ENCODE measurements around the gene DOCK9.

Gene DOCK9

DNA sequence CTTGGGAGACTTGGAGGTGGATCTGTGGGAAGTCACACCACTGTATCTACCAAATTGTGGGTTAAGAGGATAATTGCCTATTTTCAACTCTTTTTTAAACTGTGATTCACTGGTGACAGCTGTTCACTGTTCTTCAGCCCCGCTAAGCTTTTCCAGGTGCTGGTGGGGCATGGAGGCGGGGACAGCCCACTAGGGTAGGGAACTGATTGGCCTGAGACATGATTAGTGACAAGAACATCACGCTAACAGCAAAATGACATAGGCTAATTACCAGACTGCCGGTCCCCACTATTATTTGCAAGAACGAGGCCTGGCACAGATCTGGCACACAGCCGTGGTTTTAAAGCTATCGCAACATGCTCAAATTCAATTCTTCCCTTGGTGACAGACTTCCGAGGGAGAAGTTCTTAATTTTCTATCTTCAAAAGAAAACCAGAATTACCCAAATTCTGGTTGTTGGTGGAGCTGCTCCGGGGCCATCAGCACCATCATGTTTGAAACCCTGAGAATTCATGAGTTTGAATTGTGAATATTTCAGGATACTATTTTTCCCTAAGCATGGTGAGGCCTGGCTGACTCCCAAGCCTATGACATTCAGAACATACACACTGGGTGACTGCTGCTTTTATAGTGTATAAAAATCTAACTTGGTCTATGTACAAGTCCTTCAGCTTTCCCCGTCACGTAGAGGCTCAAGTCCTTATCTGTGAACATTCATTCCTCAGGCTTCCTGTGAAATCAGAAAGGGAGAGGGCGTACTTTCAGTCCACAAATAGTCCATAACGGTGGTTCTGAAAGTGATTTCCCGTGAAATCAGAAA lies 17.9 kb downstream of the DOCK9 start:
- intact Hi-C loops (cut with DNase I): no loop called here
- DNase-seq: peak in 31 of 42 donors; percentile 27 to 78 (median 49)

DNA sequence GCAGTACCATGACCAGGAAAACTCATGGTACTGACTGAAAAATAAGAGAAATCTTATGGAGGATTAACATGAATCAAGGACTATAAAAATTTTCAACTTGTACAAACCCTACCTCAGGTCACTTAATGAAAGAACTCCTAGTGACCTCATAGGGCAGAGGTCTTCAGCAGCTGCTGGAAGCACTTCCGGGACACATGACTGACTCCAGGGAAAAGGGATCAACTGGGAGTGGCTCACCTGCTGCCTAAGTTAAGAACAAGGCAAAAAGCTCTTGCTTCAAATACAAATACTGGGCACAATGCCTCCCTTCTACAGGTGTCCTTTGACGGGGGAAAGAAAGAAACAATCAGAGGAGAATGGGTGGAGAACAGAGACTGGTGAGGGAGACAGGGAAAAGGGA lies 18.6 kb downstream of the DOCK9 start:
- intact Hi-C loops (cut with DNase I): no loop called here
- no peak for DNase-seq

DNA sequence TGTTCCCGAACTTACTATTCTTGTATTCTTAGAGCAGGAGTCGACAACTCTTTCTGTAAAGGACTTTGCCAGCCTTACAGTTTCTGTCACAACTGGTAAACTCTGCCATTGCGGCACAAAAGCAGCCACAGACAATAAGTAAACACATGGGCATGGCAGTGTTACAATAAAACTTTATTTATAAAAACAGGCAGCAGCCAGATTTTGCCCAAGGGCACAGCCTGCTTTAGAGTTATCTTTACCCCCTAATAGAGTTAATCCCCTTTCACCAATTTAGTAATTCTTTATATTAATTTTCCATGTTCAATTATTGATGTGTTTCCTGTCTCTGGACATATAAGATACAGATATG lies 19.4 kb downstream of the DOCK9 start:
- intact Hi-C loops (cut with DNase I): no loop called here
- DNase-seq: no peak

DNA sequence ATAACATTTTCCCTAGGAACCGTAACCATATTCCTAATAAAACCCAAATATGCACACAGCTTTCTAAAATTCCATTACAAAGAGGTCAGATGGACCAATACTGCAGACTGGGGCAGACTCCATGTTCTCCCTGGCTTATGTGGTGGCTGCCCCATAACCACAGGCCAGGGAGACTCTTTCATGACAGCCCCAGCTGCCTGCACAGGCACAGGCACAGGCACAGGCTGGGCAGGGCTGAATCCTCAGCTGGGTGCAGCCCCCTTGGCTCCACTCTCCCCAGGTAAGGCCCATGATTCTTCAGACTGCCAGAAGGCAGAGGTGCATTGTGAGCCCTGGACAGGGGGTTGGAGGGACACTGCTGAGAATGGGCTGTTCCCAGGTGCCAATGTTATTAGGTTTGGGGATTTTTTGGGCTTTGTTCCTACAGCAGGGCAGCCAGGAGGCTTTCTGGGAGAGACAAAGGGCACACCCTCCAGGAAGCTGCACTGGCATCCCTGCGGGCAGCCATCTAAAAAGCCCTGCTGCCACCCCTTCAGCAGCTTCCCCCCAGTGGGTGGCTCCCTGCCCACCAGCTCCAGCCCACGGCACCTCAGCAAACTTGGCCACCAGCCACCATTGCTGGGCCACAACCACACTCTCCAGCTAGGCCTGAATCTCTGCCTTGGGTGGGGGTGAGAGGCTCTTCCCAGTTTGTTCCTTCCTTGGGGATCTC lies 20.0 kb downstream of the DOCK9 start:
- intact Hi-C loops (cut with DNase I): no loop called here
- no peak for DNase-seq

DNA sequence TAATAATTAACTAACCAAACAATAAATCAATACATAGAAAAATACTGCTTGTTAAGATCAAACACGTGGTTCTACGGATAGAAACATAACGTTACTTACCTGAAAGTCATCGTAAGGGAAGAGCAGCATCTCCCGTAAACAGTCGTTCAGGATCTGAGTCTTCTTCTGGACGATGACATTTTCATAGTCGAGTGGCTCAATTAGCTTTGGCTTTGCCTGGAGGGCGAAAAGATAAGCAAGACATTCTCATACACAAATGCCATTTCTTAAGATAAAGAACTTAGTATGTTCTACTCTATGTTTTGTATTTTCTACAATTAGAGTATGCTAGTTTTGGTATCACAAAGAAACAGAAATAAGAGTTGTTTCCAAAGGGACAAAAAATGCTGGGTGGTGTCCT lies 22.5 kb downstream of the DOCK9 start:
- DNase-seq: peak in 1 of 42 donors; percentile 16
- intact Hi-C loops (cut with DNase I): no loop called here

DNA sequence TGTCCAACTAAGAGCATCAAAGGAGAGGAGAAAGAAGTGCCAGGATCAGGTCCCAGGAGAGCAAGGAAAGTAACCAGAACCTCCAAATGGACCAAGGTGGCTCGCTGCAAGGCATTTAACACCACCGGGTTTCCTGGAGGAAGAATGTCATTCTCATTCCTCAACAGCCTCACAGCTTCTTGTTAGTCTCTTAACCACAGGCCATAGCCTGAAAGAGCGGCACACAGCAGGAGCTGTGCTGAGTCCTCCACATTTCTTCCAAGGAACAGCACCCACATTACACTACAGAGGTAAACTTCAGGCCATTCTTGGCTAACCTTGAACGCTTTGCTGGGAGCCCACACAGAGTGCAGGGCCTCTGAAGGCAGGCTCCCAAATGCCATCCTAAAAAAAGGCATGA lies 23.6 kb downstream of the DOCK9 start:
- intact Hi-C loops (cut with DNase I): no loop called here
- no peak for DNase-seq

DNA sequence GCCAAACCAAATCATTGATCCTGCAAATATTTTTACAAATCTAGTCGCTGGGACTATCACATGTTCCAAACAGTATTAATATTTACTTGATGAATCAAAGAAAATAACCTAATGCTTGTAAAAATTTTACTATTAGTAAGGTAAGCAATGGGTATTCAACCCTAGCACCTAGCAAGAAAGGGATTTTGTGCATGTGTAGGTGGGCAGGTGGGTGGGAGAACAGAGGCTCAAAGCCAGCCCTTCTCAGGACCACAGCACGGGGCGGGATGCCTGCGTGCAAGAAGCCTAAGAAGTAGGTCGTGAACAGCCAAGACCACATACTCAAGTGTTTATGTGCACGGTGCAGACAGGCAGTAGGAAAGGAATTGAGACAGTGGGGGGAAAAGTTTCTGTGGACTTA lies 26.6 kb downstream of the DOCK9 start:
- DNase-seq: peak in 1 of 42 donors; percentile 35
- intact Hi-C loops (cut with DNase I): no loop called here

DNA sequence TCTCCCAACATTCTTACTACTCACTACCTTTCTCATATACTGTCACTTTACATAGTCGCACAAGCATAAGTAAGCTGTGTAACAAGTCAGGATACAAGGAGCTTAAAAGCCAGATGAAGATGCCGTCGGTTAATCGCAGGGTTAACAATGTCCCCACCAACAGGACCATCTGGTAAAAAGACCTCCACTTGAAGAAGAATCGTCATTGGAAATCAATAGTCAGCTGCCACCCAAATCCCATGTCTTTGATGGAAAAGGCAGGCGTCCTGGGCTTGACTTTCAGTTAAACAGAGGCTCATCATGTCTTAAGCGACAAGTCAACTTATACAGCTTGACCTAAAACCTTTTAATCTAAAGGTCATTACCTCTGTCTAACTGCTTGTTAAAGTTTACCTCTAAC lies 27.2 kb downstream of the DOCK9 start:
- peak in 1 of 42 donors; percentile 31 for DNase-seq
- intact Hi-C loops (cut with DNase I): no loop called here

DNA sequence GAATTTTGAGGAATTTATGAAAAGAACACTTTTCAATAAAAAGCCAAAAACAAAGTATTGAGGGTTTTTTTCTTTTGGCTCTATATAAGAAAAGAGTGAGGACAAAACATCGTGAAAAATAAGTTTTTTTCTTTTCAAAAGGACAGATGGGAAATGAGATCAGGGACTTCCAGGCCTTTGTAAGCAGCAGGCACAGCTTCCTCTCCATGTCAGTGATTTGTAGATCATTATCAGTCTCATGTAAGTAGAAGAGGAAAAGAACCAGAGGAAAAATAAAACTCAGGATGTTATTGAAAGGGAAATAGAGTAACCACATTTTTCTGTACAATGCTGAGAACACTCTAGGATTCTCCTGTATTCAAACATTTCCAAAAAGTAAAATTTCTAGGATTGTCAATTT lies 29.9 kb downstream of the DOCK9 start:
- intact Hi-C loops (cut with DNase I): no loop called here
- no peak for DNase-seq

DNA sequence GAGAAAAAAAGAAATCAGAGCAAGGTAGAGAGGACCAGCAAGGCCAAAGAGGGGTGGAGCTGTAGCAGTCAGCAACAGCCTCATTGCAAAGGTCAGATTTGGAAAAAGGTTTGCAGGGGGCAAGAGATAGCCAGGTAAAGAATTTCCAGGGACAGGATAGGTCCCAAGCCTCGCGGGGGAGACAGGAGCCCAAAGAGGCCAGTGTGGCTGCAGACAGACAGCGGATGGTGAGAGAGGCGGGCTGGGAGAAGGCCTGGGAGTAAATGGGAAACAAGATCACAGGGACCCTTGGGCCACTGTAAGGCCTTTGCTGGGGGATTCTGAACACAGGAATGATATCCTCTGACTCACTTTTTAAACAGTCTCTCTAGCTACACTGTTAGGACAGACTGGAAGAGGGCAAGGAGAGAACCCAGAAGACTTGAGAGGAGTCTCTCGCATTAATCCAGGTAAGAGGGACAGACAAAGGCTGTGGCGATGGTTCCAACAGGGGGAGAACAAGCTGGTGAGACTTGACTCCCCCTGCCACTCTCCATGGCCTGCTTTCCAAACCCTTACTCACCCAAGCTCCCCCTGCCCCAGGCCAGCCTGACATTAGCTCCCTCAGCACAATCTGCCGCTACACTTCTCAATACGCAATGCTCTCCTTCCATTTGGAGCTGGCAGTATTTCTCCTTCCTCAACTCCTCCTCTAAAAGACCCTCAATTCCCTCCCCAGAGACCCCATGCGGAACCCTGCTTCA lies 31.8 kb downstream of the DOCK9 start:
- intact Hi-C loops (cut with DNase I): no loop called here
- DNase-seq: peak in 1 of 42 donors; percentile 41

DNA sequence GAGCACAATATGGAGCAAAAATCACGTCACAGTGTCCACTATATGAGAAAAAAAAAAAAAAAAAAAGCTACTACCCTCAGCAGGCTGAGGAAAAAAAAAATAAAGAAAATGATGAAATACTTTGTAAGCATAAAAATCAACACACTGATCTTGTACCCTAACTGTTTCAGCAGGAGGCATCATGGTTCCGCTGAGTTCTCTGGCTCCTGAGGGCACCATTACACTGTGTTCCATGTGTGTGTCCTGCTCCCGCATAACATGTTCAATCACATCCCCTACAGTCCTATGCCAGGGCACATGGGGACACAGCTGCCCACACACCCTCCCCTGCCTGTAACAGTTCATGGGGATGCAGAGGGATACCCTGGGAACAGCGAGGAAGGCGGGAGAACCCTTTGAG lies 33.5 kb downstream of the DOCK9 start:
- intact Hi-C loops (cut with DNase I): no loop called here
- DNase-seq: peak in 1 of 42 donors; percentile 56

DNA sequence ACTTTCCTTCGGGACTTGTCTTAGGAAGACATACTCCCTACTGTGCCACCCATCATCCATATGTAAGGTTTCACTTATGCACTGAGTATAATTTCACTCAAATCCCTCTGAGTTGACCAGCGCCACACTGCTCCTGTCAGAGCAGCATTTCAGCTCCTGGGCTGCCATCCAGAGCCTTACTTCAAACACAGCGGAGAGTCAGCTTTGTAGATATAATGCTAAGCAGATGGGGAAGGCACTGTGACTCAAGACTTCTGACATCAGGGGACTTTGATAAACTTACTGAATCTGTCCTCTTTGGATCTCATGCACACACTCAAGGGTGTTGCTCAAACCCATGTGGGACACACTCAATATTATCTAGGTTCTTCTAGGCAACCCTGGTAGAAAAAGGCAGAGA lies 34.9 kb downstream of the DOCK9 start:
- intact Hi-C loops (cut with DNase I): no loop called here
- peak in 1 of 42 donors; percentile 55 for DNase-seq

DNA sequence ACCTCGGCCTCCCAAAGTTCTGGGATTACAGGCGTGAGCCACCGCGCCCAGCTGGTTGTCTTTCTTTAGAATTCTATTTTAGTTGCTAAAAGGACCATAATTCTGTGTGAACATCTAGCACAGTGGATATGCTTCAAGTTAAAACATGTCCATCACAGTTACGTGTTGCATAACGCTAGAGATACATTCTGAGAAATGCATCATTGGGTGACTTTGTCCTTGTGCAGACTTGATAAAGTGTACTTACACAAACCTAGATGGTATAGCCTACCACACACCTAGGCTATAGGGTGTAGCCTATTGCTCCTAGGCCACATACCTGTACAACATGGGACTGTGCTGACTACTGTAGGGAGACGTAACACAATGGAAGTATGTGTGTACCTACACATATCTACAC lies 35.4 kb downstream of the DOCK9 start:
- intact Hi-C loops (cut with DNase I): no loop called here
- DNase-seq: peak in 1 of 42 donors; percentile 28

DNA sequence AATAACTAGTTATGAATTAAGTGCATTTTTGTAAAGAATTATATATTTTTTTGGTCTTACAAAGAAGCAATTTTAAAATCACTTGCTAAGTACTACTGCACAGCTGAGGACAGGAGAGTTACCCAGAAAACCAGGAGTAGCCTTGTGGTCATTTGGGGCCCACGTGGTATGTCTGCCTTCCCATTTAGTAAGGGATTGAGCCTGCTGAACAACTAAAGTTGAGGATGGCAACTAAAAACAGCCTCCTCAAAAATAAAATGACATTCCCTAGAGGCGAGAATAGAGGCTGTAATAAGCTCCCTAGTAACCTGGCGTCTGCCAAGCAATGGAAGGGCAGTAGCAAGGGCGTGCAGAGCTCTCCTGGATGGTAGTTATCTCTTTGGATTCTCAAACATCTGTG lies 36.3 kb downstream of the DOCK9 start:
- intact Hi-C loops (cut with DNase I): no loop called here
- peak in 1 of 42 donors; percentile 5 for DNase-seq

DNA sequence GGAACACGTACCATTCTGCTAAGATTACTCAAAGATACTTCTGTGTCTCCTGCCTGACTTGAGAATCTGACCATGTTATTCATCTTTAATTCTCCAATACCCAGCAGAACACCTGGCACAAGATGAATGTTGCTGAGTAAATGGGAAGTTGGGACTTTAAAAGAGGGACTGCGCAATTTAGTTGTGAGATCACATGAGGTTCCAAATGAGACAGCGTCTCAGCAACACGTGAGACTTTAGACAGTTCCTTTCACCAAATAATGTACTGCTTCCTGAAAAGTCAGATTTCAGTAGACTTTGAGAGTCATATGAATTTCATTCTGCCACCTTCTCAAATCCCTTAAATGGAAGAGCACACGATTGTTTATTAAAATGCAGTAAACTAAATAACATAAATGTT lies 36.7 kb downstream of the DOCK9 start:
- intact Hi-C loops (cut with DNase I): no loop called here
- DNase-seq: peak in 1 of 42 donors; percentile 22

DNA sequence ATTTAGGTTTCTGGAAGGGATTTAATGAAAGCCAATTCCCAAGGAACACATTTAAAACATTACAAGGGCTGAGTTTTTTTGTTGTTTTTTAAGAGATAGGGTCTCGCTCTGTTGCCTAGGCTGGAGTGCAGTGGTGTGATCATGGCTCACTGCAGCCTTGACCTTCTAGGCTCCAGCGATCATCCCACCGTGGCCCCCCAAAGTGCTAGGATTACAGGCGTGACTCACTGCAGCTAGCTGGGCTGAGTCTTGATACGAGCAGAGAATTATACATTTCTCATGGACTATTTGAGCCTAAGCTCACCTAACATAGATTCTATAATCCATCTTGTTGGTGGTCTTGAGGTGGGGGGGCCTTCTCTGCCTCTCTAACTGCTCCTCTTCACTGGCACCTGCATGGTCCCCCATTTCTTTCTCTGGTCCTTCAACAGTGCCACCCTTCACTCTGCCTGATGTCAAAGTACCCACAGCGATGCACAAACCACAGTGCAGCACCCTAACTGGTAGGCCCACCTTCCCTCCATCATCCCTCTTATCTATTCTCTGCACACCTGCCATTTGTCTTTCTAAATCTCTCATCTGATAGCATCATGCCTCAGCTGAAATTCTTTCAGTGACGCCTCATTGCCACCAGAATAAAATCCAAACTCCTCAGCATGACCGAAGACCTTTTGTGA lies 37.4 kb downstream of the DOCK9 start:
- DNase-seq: peak in 1 of 42 donors; percentile 33
- intact Hi-C loops (cut with DNase I): no loop called here

DNA sequence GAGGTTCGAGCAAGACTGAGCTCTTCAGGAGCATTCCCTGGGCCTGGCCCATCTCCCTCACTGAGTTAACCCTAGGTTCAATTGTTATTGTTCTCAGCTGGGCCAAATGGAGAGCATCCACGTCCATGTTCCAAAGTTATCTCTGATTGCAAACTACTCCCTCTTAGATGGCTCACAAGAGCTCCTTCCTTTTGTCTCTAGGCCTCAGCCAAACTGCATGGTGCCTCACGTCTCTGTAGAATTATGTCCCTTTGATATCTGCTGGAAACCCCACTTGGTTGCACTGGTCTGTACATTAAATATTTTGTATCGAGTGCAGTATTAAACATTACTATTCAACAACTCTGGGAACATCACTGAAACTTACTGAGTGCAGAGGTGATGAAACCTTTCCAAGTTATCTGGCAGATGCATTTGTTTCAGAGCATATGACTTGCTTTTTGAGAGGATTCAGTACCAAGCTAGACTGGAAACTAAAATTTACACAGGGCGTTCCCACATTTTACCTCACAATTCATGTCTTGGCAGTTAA lies 38.1 kb downstream of the DOCK9 start:
- DNase-seq: peak in 1 of 42 donors; percentile 39
- intact Hi-C loops (cut with DNase I): no loop called here

DNA sequence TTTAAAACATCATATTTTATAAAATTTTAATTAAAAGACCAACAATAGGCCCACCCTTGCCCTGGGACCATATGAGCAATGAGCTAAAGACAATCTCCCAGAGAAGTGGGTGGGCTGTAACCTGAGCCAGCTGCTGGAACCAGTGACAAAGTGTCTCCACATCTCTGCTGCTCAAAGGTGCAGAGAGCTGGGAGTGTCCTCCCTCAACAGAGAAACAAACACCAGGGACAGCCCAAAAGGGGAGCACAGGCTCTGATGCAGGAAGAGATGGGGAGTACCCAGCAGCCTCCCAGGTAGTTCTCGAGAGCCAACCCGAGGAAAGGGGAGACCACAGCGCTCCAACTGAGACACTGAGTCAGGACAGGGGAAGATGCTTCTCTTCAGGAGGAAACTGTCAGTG lies 39.1 kb downstream of the DOCK9 start:
- DNase-seq: peak in 1 of 42 donors; percentile 39
- intact Hi-C loops (cut with DNase I): no loop called here

DNA sequence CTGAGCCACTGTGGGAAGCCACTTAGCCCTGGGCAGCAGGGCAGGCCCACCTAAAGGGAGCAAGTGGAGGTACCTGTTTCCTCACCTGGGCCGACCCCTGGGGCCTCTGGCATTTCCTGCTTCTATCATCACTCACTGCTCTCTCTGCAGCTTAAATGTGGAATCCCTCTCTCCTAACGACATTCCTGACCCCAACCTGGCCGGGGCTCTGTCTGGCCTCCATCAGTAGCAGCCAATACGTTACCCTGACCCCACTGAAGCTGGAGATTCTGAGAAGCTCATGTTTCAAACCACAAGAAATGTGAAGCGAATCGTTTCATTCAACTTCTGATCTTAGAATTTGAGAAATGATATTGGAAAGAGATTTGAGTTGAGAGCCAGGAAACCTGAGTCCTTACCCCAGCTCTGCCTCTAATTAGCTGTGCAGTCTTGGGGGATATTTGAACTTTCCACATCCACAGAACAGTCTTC lies 39.9 kb downstream of the DOCK9 start:
- DNase-seq: peak in 1 of 42 donors; percentile 34
- intact Hi-C loops (cut with DNase I): no loop called here

Data from head of caudate nucleus (tissue), 42 donors.